Measurements from ENCODE around the gene TMEM60.

DNA sequence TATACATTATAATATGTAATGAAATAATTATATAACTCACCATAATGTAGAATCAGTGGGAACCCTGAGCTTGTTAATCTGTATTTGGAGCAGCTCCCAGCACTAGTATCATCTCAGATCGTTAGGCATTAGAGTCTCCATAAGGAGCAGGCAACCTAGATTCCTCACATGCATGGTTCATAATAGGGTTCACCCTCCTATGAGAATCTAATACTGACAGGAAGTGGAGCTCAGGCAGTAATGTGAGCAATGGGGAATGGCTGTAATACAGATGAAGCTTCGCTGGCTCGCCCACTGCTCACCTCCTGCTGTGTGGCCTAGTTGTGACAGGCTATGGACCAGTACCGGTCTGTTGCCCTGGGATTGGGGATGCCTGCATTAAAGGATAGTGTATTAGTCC lies 52.5 kb downstream of the TMEM60 start:
- TF ChIP-seq, protein P1, sequence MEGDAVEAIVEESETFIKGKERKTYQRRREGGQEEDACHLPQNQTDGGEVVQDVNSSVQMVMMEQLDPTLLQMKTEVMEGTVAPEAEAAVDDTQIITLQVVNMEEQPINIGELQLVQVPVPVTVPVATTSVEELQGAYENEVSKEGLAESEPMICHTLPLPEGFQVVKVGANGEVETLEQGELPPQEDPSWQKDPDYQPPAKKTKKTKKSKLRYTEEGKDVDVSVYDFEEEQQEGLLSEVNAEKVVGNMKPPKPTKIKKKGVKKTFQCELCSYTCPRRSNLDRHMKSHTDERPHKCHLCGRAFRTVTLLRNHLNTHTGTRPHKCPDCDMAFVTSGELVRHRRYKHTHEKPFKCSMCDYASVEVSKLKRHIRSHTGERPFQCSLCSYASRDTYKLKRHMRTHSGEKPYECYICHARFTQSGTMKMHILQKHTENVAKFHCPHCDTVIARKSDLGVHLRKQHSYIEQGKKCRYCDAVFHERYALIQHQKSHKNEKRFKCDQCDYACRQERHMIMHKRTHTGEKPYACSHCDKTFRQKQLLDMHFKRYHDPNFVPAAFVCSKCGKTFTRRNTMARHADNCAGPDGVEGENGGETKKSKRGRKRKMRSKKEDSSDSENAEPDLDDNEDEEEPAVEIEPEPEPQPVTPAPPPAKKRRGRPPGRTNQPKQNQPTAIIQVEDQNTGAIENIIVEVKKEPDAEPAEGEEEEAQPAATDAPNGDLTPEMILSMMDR (IDR thresholded peaks at IDR 0.05) = no peak
- TF ChIP-seq POLR2A (IDR thresholded peaks at IDR 0.05) = no peak
- TF ChIP-seq POLR2AphosphoS5 (IDR thresholded peaks at IDR 0.05) = no peak
